Lower leg skin (tissue), 3 donors: ENCODE data around the gene KRT83.

Experiments used
- CTCF ChIP-seq, 3 donors: fragments of 450-650 bp; IDR thresholded peaks; one replicate each; pipeline ENCODE4 v1.5.1; 2016; ENCODE audit warnings: antibody characterized with exemption in 3 of 3, mild to moderate bottlenecking in 3 of 3, moderate library complexity in 2 of 3
- POLR2A ChIP-seq, 2 donors: fragments of 450-650 bp; IDR thresholded peaks; one replicate each; pipeline ENCODE4 v1.6.1; 2016 to 2017; ENCODE audit warnings: antibody characterized with exemption in 2 of 2, mild to moderate bottlenecking in 1 of 2, moderate library complexity in 1 of 2

DNA sequence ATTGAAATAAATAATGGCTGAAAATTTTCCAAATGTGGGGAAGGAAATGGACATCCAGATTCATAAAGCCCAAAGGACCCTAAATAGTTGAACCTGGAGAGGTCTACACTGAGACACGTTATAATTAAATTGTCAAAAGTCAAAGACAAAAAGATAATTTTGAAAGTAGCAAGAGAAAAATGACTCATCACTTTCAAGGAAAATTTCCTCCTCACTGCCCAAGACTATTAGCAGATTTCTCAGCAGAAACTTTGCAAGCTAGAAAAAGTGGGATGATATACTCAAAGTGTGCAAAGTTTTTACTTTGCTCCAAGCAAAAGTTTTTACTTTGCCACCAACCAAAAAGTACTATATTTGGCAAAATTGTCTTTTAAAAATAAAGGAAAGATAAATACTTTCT lies 15.9 kb upstream of the KRT83 start:
- TF ChIP-seq CTCF (IDR thresholded peaks at IDR 0.05): no peak
- no peak for TF ChIP-seq POLR2A (IDR thresholded peaks at IDR 0.05)
